ENCODE data around the gene GSK3B. TPM values are rescaled to one million over a fixed set of nuclear protein-coding genes. Genes with fewer than 3 reads are reported as not detected.

The GSK3B gene
- total RNA-seq, 1 donor from 2014 or later, result 34.1 TPM

- intact Hi-C loops (cut with micrococcal nuclease), result no loop called here
- no peaks in the 10 kb centered on the region for H3K4me1 Mint-ChIP-seq (ENCODE audit: low read depth)
Observed at GRCh38 chr3:120114376-120114775, 20.1 kb upstream of the GSK3B start.

GRCh38 chr3:120113128-120114116 lies 19.2 kb upstream of the GSK3B start:
- Mint-ChIP-seq H3K4me3 (no peak overlapping the region), H3K27ac (no peak overlapping the region), H3K9me3 (peaks cover 5% of the 10 kb centered on the region), H3K4me1 (ENCODE audit: low read depth) (no peaks in the 10 kb centered on the region), H3K36me3 (ENCODE audit: low read depth) (peaks cover 1% of the 10 kb centered on the region), H3K27me3 (ENCODE audit: insufficient read depth) (no peaks in the 10 kb centered on the region)
- no peak for DNase-seq (ENCODE audit: low spot score)
- intact Hi-C loops (cut with micrococcal nuclease), result no loop called here

More at GRCh38 chr3:120114376-120114775, 20.1 kb upstream of the GSK3B start:
- H3K27me3 Mint-ChIP-seq (ENCODE audit: insufficient read depth), result no peaks in the 10 kb centered on the region
- DNase-seq (ENCODE audit: low spot score), result no peak
- no peak overlapping the region for H3K27ac Mint-ChIP-seq
- no peak overlapping the region for H3K4me3 Mint-ChIP-seq
- H3K9me3 Mint-ChIP-seq, result peaks cover 5% of the 10 kb centered on the region
- H3K36me3 Mint-ChIP-seq (ENCODE audit: low read depth), result peaks cover 1% of the 10 kb centered on the region

DNA sequence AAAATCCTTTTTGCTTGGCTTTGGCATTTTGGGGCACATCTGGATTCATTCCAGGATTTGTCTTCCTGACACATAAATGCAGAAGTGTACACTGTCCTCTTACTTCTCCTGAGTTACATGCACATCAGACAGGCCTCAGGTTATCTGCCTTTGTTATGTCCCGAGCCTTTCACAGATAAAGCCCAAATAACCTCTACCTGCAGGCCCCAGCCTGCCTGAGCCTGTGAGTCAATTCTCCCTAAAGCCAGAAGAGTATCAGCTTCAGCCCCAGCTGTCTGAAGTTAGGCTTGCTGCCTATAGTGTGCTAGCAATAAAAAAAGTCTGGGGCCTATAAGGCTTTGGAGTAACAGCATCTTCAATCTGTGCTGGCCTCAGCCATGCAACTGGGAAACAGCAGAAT lies 17.7 kb upstream of the GSK3B start:
- intact Hi-C loops (cut with micrococcal nuclease), result no loop called here
- Mint-ChIP-seq H3K27ac (no peak overlapping the region), H3K36me3 (ENCODE audit: low read depth) (peaks cover 1% of the 10 kb centered on the region), H3K4me3 (no peak overlapping the region), H3K27me3 (ENCODE audit: insufficient read depth) (no peaks in the 10 kb centered on the region), H3K4me1 (ENCODE audit: low read depth) (no peaks in the 10 kb centered on the region), H3K9me3 (peaks cover 1% of the 10 kb centered on the region)
- DNase-seq (ENCODE audit: low spot score), result no peak

DNA sequence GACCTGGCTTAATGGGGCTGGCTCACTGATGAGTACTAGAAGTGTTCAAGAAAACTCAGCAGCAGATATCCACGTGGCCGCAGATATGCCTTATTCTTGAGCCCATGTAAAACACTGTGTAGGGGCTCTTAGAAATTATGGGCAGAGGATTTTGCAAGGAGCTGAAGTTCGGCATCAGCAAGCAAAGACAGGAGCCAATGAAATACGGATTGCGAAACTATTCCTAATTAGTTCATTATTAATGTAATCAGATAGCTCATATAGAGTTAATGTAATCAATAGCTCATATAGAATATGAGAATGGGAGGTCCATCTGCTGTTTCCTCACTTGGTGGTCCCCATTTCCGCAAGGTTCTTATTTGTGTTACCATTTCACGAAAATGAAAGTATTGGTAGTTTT lies 9.0 kb upstream of the GSK3B start:
- intact Hi-C loops (cut with micrococcal nuclease), result no loop called here
- no peak for DNase-seq (ENCODE audit: low spot score)
- H3K4me1 Mint-ChIP-seq (ENCODE audit: low read depth), result peaks cover 13% of the 10 kb centered on the region
- H3K27me3 Mint-ChIP-seq (ENCODE audit: insufficient read depth), result no peaks in the 10 kb centered on the region
- H3K9me3 Mint-ChIP-seq, result no peaks in the 10 kb centered on the region
- H3K36me3 Mint-ChIP-seq (ENCODE audit: low read depth), result peaks cover 15% of the 10 kb centered on the region
- no peak overlapping the region for H3K4me3 Mint-ChIP-seq
- no peak overlapping the region for H3K27ac Mint-ChIP-seq

DNA sequence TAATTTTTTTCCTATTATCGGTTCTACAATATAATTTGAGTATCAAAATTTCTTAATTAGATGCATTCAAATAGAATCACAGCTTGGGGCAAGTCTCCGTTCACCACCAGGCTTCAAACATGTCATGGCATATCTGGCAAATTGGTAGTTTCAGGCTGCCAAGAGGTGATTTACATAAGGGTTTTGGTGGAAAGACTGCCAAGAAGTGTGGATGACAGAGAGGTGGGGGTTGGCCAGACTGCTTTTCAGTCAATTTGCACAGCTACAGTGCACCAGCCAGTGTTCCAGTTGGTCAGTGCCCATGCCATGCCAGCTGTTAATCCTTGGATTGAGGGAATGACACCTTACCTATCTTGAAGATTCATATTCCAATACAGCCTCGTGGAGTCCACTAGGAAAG lies 8.4 kb upstream of the GSK3B start:
- intact Hi-C loops (cut with micrococcal nuclease), result no loop called here
- no peak overlapping the region for H3K4me3 Mint-ChIP-seq
- H3K27ac Mint-ChIP-seq, result no peak overlapping the region
- peaks cover 15% of the 10 kb centered on the region for H3K36me3 Mint-ChIP-seq (ENCODE audit: low read depth)
- DNase-seq (ENCODE audit: low spot score), result no peak
- no peaks in the 10 kb centered on the region for H3K9me3 Mint-ChIP-seq
- peaks cover 13% of the 10 kb centered on the region for H3K4me1 Mint-ChIP-seq (ENCODE audit: low read depth)
- H3K27me3 Mint-ChIP-seq (ENCODE audit: insufficient read depth), result no peaks in the 10 kb centered on the region

DNA sequence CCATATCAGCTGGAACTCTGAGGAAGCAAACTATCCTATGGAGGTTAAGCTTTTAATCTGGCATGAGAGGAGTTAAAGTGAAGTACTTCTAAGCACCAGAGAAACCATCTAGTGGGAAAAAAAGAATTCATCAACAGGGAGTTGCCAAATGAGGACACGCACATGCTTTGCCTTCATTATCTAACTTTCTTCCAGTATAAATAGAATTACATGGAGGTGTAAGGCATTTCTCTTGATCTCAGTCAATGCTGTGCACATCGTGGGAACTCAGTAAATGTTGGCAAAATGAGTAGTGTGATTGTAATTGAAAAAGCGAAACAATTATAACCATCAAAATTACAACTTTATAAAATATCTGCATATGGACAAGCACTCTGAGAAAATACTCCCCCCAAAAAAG lies 8.0 kb upstream of the GSK3B start:
- Mint-ChIP-seq H3K36me3 (ENCODE audit: low read depth) (peaks cover 15% of the 10 kb centered on the region), H3K27ac (no peak overlapping the region), H3K4me1 (ENCODE audit: low read depth) (peaks cover 16% of the 10 kb centered on the region), H3K27me3 (ENCODE audit: insufficient read depth) (no peaks in the 10 kb centered on the region), H3K4me3 (no peak overlapping the region), H3K9me3 (no peaks in the 10 kb centered on the region)
- intact Hi-C loops (cut with micrococcal nuclease), result no loop called here
- DNase-seq (ENCODE audit: low spot score), result no peak

DNA sequence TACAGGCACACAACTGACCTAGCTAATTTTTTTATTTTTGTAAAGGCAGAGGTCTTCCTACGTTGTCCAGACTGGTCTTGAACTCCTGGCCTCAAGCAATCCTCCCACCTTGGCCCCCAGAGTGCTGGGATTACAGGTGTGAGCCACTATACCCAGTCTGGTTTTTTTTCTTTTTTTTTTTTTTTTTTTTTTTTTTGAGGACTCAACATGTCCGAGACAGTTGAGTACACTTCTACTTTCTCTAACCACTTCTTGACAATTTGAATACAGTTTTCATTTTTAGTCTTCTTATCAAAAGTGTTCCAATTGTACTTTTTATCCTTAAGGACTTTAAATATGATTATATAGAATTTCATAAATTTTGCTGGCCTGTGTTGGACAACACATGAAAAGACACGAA lies 7.4 kb upstream of the GSK3B start:
- intact Hi-C loops (cut with micrococcal nuclease), result no loop called here
- Mint-ChIP-seq H3K36me3 (ENCODE audit: low read depth) (peaks cover 15% of the 10 kb centered on the region), H3K4me1 (ENCODE audit: low read depth) (peaks cover 19% of the 10 kb centered on the region), H3K27ac (no peak overlapping the region), H3K4me3 (no peak overlapping the region), H3K9me3 (no peaks in the 10 kb centered on the region), H3K27me3 (ENCODE audit: insufficient read depth) (no peaks in the 10 kb centered on the region)
- no peak for DNase-seq (ENCODE audit: low spot score)

- intact Hi-C loops (cut with micrococcal nuclease), result no loop called here
- DNase-seq (ENCODE audit: low spot score), result no peak
- Mint-ChIP-seq H3K9me3 (no peaks in the 10 kb centered on the region), H3K27me3 (ENCODE audit: insufficient read depth) (no peaks in the 10 kb centered on the region), H3K36me3 (ENCODE audit: low read depth) (peaks cover 19% of the 10 kb centered on the region), H3K4me1 (ENCODE audit: low read depth) (peaks cover 24% of the 10 kb centered on the region), H3K27ac (no peak overlapping the region), H3K4me3 (no peak overlapping the region)
Observed at GRCh38 chr3:120100711-120101110, 6.5 kb upstream of the GSK3B start.

GRCh38 chr3:120098710-120099109 lies 4.5 kb upstream of the GSK3B start:
- Mint-ChIP-seq H3K27ac (no peak overlapping the region), H3K27me3 (ENCODE audit: insufficient read depth) (no peaks in the 10 kb centered on the region), H3K36me3 (ENCODE audit: low read depth) (peaks cover 17% of the 10 kb centered on the region), H3K4me3 (no peak overlapping the region), H3K9me3 (no peaks in the 10 kb centered on the region), H3K4me1 (ENCODE audit: low read depth) (peaks cover 24% of the 10 kb centered on the region)
- intact Hi-C loops (cut with micrococcal nuclease), result loop anchor here (5.0 to 10.0 kb wide), 6 partner anchors 534 to 1739 kb away; partner anchors contain the start of genes EAF2, GOLGB1, IQCB1 and POLQ
- DNase-seq (ENCODE audit: low spot score), result no peak

DNA sequence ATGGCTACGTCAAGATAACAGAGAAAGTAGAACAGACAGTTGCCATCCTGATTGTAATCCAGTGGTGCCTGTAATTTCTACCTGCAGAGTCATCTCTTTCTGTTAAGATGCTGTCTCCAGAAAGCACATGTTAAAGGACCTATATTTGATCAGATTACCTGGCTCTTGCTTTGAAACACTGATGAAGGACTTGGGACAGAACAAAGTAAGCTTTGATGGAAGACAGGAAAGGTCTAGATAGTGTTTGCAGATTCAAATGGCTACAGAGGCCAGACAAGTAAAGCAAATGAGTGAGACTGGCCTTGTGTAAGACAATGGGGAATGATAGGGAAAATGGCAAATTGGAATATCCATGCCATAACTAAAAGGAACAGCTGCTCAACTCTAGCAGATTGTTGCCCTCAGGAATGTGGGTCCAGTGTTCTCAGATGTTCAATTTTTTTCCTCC lies 1.8 kb upstream of the GSK3B start:
- Mint-ChIP-seq H3K4me1 (ENCODE audit: low read depth) (peaks cover 24% of the 10 kb centered on the region), H3K4me3 (no peak overlapping the region), H3K27me3 (ENCODE audit: insufficient read depth) (no peaks in the 10 kb centered on the region), H3K27ac (no peak overlapping the region), H3K9me3 (no peaks in the 10 kb centered on the region), H3K36me3 (ENCODE audit: low read depth) (peaks cover 16% of the 10 kb centered on the region)
- DNase-seq (ENCODE audit: low spot score), result no peak
- intact Hi-C loops (cut with micrococcal nuclease), result loop anchor here (1.0 to 10.0 kb wide), 13 partner anchors 395 to 1741 kb away; partner anchors contain the start of genes ARHGAP31, B4GALT4, EAF2 and GOLGB1

- Mint-ChIP-seq H3K27me3 (ENCODE audit: insufficient read depth) (no peaks in the 10 kb centered on the region), H3K27ac (no peak overlapping the region), H3K9me3 (no peaks in the 10 kb centered on the region), H3K36me3 (ENCODE audit: low read depth) (peaks cover 13% of the 10 kb centered on the region), H3K4me3 (no peak overlapping the region), H3K4me1 (ENCODE audit: low read depth) (peaks cover 19% of the 10 kb centered on the region)
- DNase-seq (ENCODE audit: low spot score), result peak; percentile 91
- intact Hi-C loops (cut with micrococcal nuclease), result loop anchor here (1.0 to 10.0 kb wide), 13 partner anchors 395 to 1742 kb away; partner anchors contain the start of genes ARHGAP31, B4GALT4, EAF2 and GOLGB1
Observed at GRCh38 chr3:120095226-120095978, 1.2 kb upstream of the GSK3B start.

DNA sequence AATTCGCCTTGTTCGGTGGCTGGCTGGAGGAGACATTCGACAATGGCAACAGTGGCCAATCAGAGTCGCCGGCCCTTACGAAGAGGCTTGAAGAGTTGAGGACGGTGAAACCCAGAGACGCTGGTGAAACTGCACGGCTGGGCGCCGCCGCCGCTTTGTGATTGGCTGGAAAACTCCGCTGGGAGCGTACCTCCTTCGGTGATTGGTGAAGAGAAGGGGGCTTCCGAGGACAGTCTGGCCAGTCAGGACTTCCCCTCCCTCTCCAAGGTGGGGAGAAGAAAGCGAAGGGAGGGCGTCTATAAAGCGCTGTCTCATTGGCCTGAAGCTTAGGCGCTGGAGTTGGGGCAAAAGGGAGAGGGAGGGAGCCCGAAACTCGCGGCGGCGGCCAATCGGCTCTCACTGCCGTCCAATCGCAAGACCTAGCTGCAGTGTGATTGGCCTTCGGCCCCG lies 554 bp upstream of the GSK3B start:
- DNase-seq (ENCODE audit: low spot score), result peak; percentile 99
- Mint-ChIP-seq H3K27ac (no peak overlapping the region), H3K9me3 (no peaks in the 10 kb centered on the region)

More for the DNA sequence above, 554 bp upstream of the GSK3B start:
- Mint-ChIP-seq H3K36me3 (ENCODE audit: low read depth) (peaks cover 10% of the 10 kb centered on the region), H3K27me3 (ENCODE audit: insufficient read depth) (no peaks in the 10 kb centered on the region), H3K4me1 (ENCODE audit: low read depth) (peaks cover 18% of the 10 kb centered on the region), H3K4me3 (no peak overlapping the region)
- intact Hi-C loops (cut with micrococcal nuclease), result loop anchor here (1.0 to 10.0 kb wide), 20 partner anchors 68 to 1742 kb away; partner anchors contain the start of genes ARHGAP31, B4GALT4, COX17 and EAF2

All from activated T-helper 1 cell treated with anti-CD3 and anti-CD28 coated beads, Interleukin-12 subunit alpha, Interleukin-12 subunit beta, Interleukin-2, Interleukin-4 antibody, amounts not matched to agents 30 ng/mL and 10 ng/mL and 1 ng/mL, durations not matched to agents 14 hours and 24 hours and 36 hours (primary cell).